ENCODE measurements around the gene SLC25A51. TPM values are rescaled to one million over a fixed set of nuclear protein-coding genes. Genes with fewer than 3 reads are reported as not detected.

The SLC25A51 gene
- total RNA-seq, 1 donor from 2014 or later, result 52.5 TPM

- no peaks in the 10 kb centered on the region for H3K9me3 Mint-ChIP-seq (ENCODE audit: low read depth)
- TF ChIP-seq CTCF (IDR thresholded peaks at IDR 0.05), result no peak
- no peaks in the 10 kb centered on the region for H3K27me3 Mint-ChIP-seq (ENCODE audit: low read depth)
- DNase-seq (ENCODE audit: low spot score), result no peak
- H3K4me3 Mint-ChIP-seq (ENCODE audit: unreplicated experiment), result no peak overlapping the region
- H3K4me1 Mint-ChIP-seq (ENCODE audit: low read depth), result peaks cover under 1% of the 10 kb centered on the region
- H3K36me3 Mint-ChIP-seq (ENCODE audit: low read depth), result peaks cover 8% of the 10 kb centered on the region
- no peak overlapping the region for H3K27ac Mint-ChIP-seq (ENCODE audit: unreplicated experiment)
Observed at GRCh38 chr9:37919246-37919955, 15.5 kb upstream of the SLC25A51 start.

GRCh38 chr9:37918665-37919170 is 14.8 kb upstream of the SLC25A51 start:
- no peak for TF ChIP-seq CTCF (IDR thresholded peaks at IDR 0.05)
- peaks cover 7% of the 10 kb centered on the region for H3K4me1 Mint-ChIP-seq (ENCODE audit: low read depth)
- H3K9me3 Mint-ChIP-seq (ENCODE audit: low read depth), result no peaks in the 10 kb centered on the region
- no peak for DNase-seq (ENCODE audit: low spot score)
- peaks cover 8% of the 10 kb centered on the region for H3K36me3 Mint-ChIP-seq (ENCODE audit: low read depth)
- H3K27ac Mint-ChIP-seq (ENCODE audit: unreplicated experiment), result no peak overlapping the region
- no peaks in the 10 kb centered on the region for H3K27me3 Mint-ChIP-seq (ENCODE audit: low read depth)
- H3K4me3 Mint-ChIP-seq (ENCODE audit: unreplicated experiment), result no peak overlapping the region

GRCh38 chr9:37917801-37918664 is 14.1 kb upstream of the SLC25A51 start:
- H3K4me3 Mint-ChIP-seq (ENCODE audit: unreplicated experiment), result no peak overlapping the region
- TF ChIP-seq CTCF (IDR thresholded peaks at IDR 0.05), result no peak
- no peak overlapping the region for H3K27ac Mint-ChIP-seq (ENCODE audit: unreplicated experiment)
- no peaks in the 10 kb centered on the region for H3K9me3 Mint-ChIP-seq (ENCODE audit: low read depth)
- no peaks in the 10 kb centered on the region for H3K27me3 Mint-ChIP-seq (ENCODE audit: low read depth)
- no peak for DNase-seq (ENCODE audit: low spot score)
- peaks cover 12% of the 10 kb centered on the region for H3K4me1 Mint-ChIP-seq (ENCODE audit: low read depth)
- peaks cover 8% of the 10 kb centered on the region for H3K36me3 Mint-ChIP-seq (ENCODE audit: low read depth)

GRCh38 chr9:37917313-37917731 is 13.4 kb upstream of the SLC25A51 start:
- peaks cover 8% of the 10 kb centered on the region for H3K36me3 Mint-ChIP-seq (ENCODE audit: low read depth)
- TF ChIP-seq CTCF (IDR thresholded peaks at IDR 0.05), result no peak
- H3K27ac Mint-ChIP-seq (ENCODE audit: unreplicated experiment), result no peak overlapping the region
- no peaks in the 10 kb centered on the region for H3K27me3 Mint-ChIP-seq (ENCODE audit: low read depth)
- H3K9me3 Mint-ChIP-seq (ENCODE audit: low read depth), result no peaks in the 10 kb centered on the region
- no peak for DNase-seq (ENCODE audit: low spot score)
- H3K4me3 Mint-ChIP-seq (ENCODE audit: unreplicated experiment), result no peak overlapping the region
- H3K4me1 Mint-ChIP-seq (ENCODE audit: low read depth), result peaks cover 12% of the 10 kb centered on the region
